ENCODE data around the gene SCRN2. TPM values are rescaled to one million over a fixed set of nuclear protein-coding genes. Genes with fewer than 3 reads are reported as not detected.

Gene SCRN2
- total RNA-seq, 2 experiments from 2014 or later = 15.3 to 17.1 TPM

GRCh38 chr17:47841488-47842291 lies 617 bp upstream of the SCRN2 start:
- H3K4me1 Mint-ChIP-seq = peaks cover 32% of the 10 kb centered on the region
- H3K4me3 Mint-ChIP-seq = peak overlapping the region; percentile 96
- no peaks in the 10 kb centered on the region for H3K9me3 Mint-ChIP-seq
- no peaks in the 10 kb centered on the region for H3K36me3 Mint-ChIP-seq
- DNase-seq = no peak
- H3K27me3 Mint-ChIP-seq = peaks cover 29% of the 10 kb centered on the region
- peak overlapping the region; percentile 88 for H3K27ac Mint-ChIP-seq

- H3K4me3 Mint-ChIP-seq = peak overlapping the region; percentile 96
- DNase-seq = no peak
- H3K9me3 Mint-ChIP-seq = no peaks in the 10 kb centered on the region
- H3K27me3 Mint-ChIP-seq = peaks cover 14% of the 10 kb centered on the region
- peaks cover 32% of the 10 kb centered on the region for H3K4me1 Mint-ChIP-seq
- no peak overlapping the region for H3K27ac Mint-ChIP-seq
- H3K36me3 Mint-ChIP-seq = no peaks in the 10 kb centered on the region
Measured at GRCh38 chr17:47840001-47840741, 902 bp downstream of the SCRN2 start.

GRCh38 chr17:47839071-47839470 lies 2.0 kb downstream of the SCRN2 start:
- Mint-ChIP-seq H3K36me3 (no peaks in the 10 kb centered on the region), H3K4me3 (no peak overlapping the region), H3K4me1 (peaks cover 41% of the 10 kb centered on the region), H3K27ac (no peak overlapping the region), H3K9me3 (no peaks in the 10 kb centered on the region), H3K27me3 (peaks cover 4% of the 10 kb centered on the region)
- DNase-seq = no peak

GRCh38 chr17:47838636-47839035 lies 2.4 kb downstream of the SCRN2 start:
- H3K27me3 Mint-ChIP-seq = no peaks in the 10 kb centered on the region
- H3K4me3 Mint-ChIP-seq = no peak overlapping the region
- no peak for DNase-seq
- H3K9me3 Mint-ChIP-seq = no peaks in the 10 kb centered on the region
- no peak overlapping the region for H3K27ac Mint-ChIP-seq
- no peaks in the 10 kb centered on the region for H3K36me3 Mint-ChIP-seq
- peaks cover 42% of the 10 kb centered on the region for H3K4me1 Mint-ChIP-seq

GRCh38 chr17:47837401-47838039 lies 3.6 kb downstream of the SCRN2 start:
- Mint-ChIP-seq H3K36me3 (no peaks in the 10 kb centered on the region), H3K27me3 (peaks cover 3% of the 10 kb centered on the region), H3K27ac (no peak overlapping the region), H3K4me1 (peaks cover 39% of the 10 kb centered on the region), H3K9me3 (no peaks in the 10 kb centered on the region), H3K4me3 (no peak overlapping the region)
- no peak for DNase-seq

- no peak overlapping the region for H3K4me3 Mint-ChIP-seq
Measured at GRCh38 chr17:47836601-47837000, 4.5 kb downstream of the SCRN2 start.

GRCh38 chr17:47834756-47835155 lies 6.3 kb downstream of the SCRN2 start:
- no peak overlapping the region for H3K4me3 Mint-ChIP-seq
- H3K4me1 Mint-ChIP-seq = peaks cover 29% of the 10 kb centered on the region
- peak overlapping the region; percentile 11 for H3K27ac Mint-ChIP-seq
- no peaks in the 10 kb centered on the region for H3K9me3 Mint-ChIP-seq
- no peaks in the 10 kb centered on the region for H3K36me3 Mint-ChIP-seq
- peaks cover 3% of the 10 kb centered on the region for H3K27me3 Mint-ChIP-seq
- DNase-seq = no peak

More at GRCh38 chr17:47836601-47837000, 4.5 kb downstream of the SCRN2 start:
- DNase-seq = no peak
- Mint-ChIP-seq H3K27ac (no peak overlapping the region), H3K27me3 (peaks cover 3% of the 10 kb centered on the region), H3K9me3 (no peaks in the 10 kb centered on the region), H3K36me3 (no peaks in the 10 kb centered on the region), H3K4me1 (peaks cover 35% of the 10 kb centered on the region)

GRCh38 chr17:47831934-47832327 lies 9.1 kb downstream of the SCRN2 start:
- Mint-ChIP-seq H3K4me3 (peak overlapping the region; percentile 96), H3K9me3 (no peaks in the 10 kb centered on the region), H3K27me3 (peaks cover 3% of the 10 kb centered on the region), H3K27ac (peak overlapping the region; percentile 84), H3K36me3 (peaks cover 10% of the 10 kb centered on the region), H3K4me1 (peaks cover 24% of the 10 kb centered on the region)
- no peak for DNase-seq

GRCh38 chr17:47831003-47831933 lies 9.8 kb downstream of the SCRN2 start, which contains the start of the genes LRRC46 and MRPL10:
LRRC46 (plus strand) TSS chr17:47831670; CDS start chr17:47831990, 320 bp downstream.
MRPL10 (minus strand) TSS chr17:47831541; CDS start chr17:47831511, 30 bp downstream.
- peaks cover 24% of the 10 kb centered on the region for H3K4me1 Mint-ChIP-seq
- peak; percentile 94 for DNase-seq
- H3K27me3 Mint-ChIP-seq = peaks cover 3% of the 10 kb centered on the region
- H3K4me3 Mint-ChIP-seq = peak within 1 kb of the TSS; percentile 96
- H3K9me3 Mint-ChIP-seq = no peaks in the 10 kb centered on the region
- peaks cover 12% of the 10 kb centered on the region for H3K36me3 Mint-ChIP-seq
- H3K27ac Mint-ChIP-seq = peak within 1 kb of the TSS; percentile 84

- Mint-ChIP-seq H3K27me3 (peaks cover 3% of the 10 kb centered on the region), H3K36me3 (peaks cover 15% of the 10 kb centered on the region), H3K27ac (peak overlapping the region; percentile 84), H3K4me1 (peaks cover 24% of the 10 kb centered on the region), H3K4me3 (peak overlapping the region; percentile 96), H3K9me3 (no peaks in the 10 kb centered on the region)
- no peak for DNase-seq
Measured at GRCh38 chr17:47830396-47831002, 10.6 kb downstream of the SCRN2 start.

- peak overlapping the region; percentile 96 for H3K4me3 Mint-ChIP-seq
Measured at GRCh38 chr17:47829870-47830269, 11.2 kb downstream of the SCRN2 start.

GRCh38 chr17:47823519-47823918 lies 17.6 kb downstream of the SCRN2 start:
- Mint-ChIP-seq H3K4me1 (peaks cover 18% of the 10 kb centered on the region), H3K4me3 (no peak overlapping the region), H3K27ac (no peak overlapping the region), H3K36me3 (peaks cover 17% of the 10 kb centered on the region), H3K9me3 (no peaks in the 10 kb centered on the region), H3K27me3 (no peaks in the 10 kb centered on the region)
- no peak for DNase-seq

More at GRCh38 chr17:47829870-47830269, 11.2 kb downstream of the SCRN2 start:
- Mint-ChIP-seq H3K4me1 (peaks cover 22% of the 10 kb centered on the region), H3K27me3 (peaks cover 3% of the 10 kb centered on the region), H3K9me3 (no peaks in the 10 kb centered on the region), H3K36me3 (peaks cover 15% of the 10 kb centered on the region), H3K27ac (peak overlapping the region; percentile 84)
- DNase-seq = no peak

- Mint-ChIP-seq H3K4me1 (peaks cover 18% of the 10 kb centered on the region), H3K4me3 (peak overlapping the region; percentile 25), H3K27ac (no peak overlapping the region), H3K36me3 (peaks cover 13% of the 10 kb centered on the region), H3K27me3 (no peaks in the 10 kb centered on the region), H3K9me3 (no peaks in the 10 kb centered on the region)
- DNase-seq = no peak
Measured at GRCh38 chr17:47822785-47823184, 18.3 kb downstream of the SCRN2 start.

Measured in activated naive CD8-positive, alpha-beta T cell treated with anti-CD3 and anti-CD28 coated beads for 36 hours (primary cell).